ENCODE data around the gene PPARGC1A.

Gene PPARGC1A

GRCh38 chr4:23922013-23922412, 32.2 kb upstream of the PPARGC1A start:
- TF ChIP-seq ZFX (IDR thresholded peaks at IDR 0.05; ENCODE audit: borderline replicate concordance) (no peak), CTCF (IDR thresholded peaks at IDR 0.05) (no peak)
- H3K27ac ChIP-seq = no peak overlapping the region

GRCh38 chr4:23921447-23921845, 31.6 kb upstream of the PPARGC1A start:
- TF ChIP-seq CTCF (IDR thresholded peaks at IDR 0.05) (no peak), ZFX (IDR thresholded peaks at IDR 0.05; ENCODE audit: borderline replicate concordance) (no peak)
- H3K27ac ChIP-seq = no peak overlapping the region

- no peak for TF ChIP-seq CTCF (IDR thresholded peaks at IDR 0.05)
- TF ChIP-seq ZFX (IDR thresholded peaks at IDR 0.05; ENCODE audit: borderline replicate concordance) = no peak
- no peak overlapping the region for H3K27ac ChIP-seq
These were observed 31.0 kb upstream of the PPARGC1A start for GRCh38 chr4:23920716-23921446.

- TF ChIP-seq ZFX (IDR thresholded peaks at IDR 0.05; ENCODE audit: borderline replicate concordance) (no peak), CTCF (IDR thresholded peaks at IDR 0.05) (no peak)
- no peak overlapping the region for H3K27ac ChIP-seq
These were observed 30.4 kb upstream of the PPARGC1A start for GRCh38 chr4:23920296-23920695.

- H3K27ac ChIP-seq = no peak overlapping the region
- TF ChIP-seq ZFX (IDR thresholded peaks at IDR 0.05; ENCODE audit: borderline replicate concordance) (no peak), CTCF (IDR thresholded peaks at IDR 0.05) (no peak)
These were observed 26.4 kb upstream of the PPARGC1A start for GRCh38 chr4:23916282-23916681.

GRCh38 chr4:23915459-23916132, 25.7 kb upstream of the PPARGC1A start:
- H3K27ac ChIP-seq = no peak overlapping the region
- TF ChIP-seq ZFX (IDR thresholded peaks at IDR 0.05; ENCODE audit: borderline replicate concordance) (no peak), CTCF (IDR thresholded peaks at IDR 0.05) (no peak)

Measured in 22Rv1 (cell line).